Large intestine (tissue), 3 donors: ENCODE results near the gene PTCH2. TPM values are rescaled to one million over a fixed set of nuclear protein-coding genes. Genes with fewer than 3 reads are reported as not detected.

Source experiments
- DNase-seq, 2 donors: peaks; one replicate each; pipeline versions ENCODE4 v3.0.0 to v3.0.0-alpha.2; 2013
- H3K27ac ChIP-seq: one replicate; pipeline ENCODE4 v1.5.1; 2013; ENCODE audit warnings: low read length
- H3K27me3 ChIP-seq: 2 replicates; pipeline ENCODE4 v1.6.1; 2013; ENCODE audit warnings: low read length; ENCODE audit not compliant: control insufficient read depth, insufficient read depth
- H3K36me3 ChIP-seq: 2 replicates; pipeline ENCODE4 v1.6.1; 2013; ENCODE audit warnings: low read length; ENCODE audit not compliant: control insufficient read depth, insufficient read depth
- H3K4me1 ChIP-seq: one replicate; pipeline ENCODE4 v1.6.1; 2013; ENCODE audit warnings: low read length; ENCODE audit not compliant: control insufficient read depth, insufficient read depth
- H3K4me3 ChIP-seq: one replicate; pipeline ENCODE4 v1.5.1; 2013; ENCODE audit warnings: low read length
- H3K9me3 ChIP-seq: one replicate; pipeline ENCODE4 v1.6.1; 2013; ENCODE audit warnings: mild to moderate bottlenecking, low read depth, low read length, moderate library complexity; ENCODE audit not compliant: control insufficient read depth
- WGBS: methylation state at CpG from one replicate; pipeline ENCODE4 v1.1.5; 2013; ENCODE audit warnings: low lambda C conversion rate; ENCODE audit not compliant: insufficient coverage; 5-methylcytosine and 5-hydroxymethylcytosine counted together
- polyA plus RNA-seq: library from polyadenylated mRNA; unstranded; fragments of 120-200 nt; gene quantifications from one replicate; pipeline ENCODE4 v1.2.1, GENCODE V29; 2013

PTCH2 gene
- polyA plus RNA-seq, 1 donor = 3.9 TPM

GRCh38 chr1:44860331-44860730 is 17.3 kb upstream of the PTCH2 start:
- Histone ChIP-seq H3K27me3 (no peaks in the 10 kb centered on the region), H3K36me3 (peaks cover 15% of the 10 kb centered on the region), H3K27ac (no peak overlapping the region), H3K4me1 (no peaks in the 10 kb centered on the region), H3K4me3 (no peak overlapping the region), H3K9me3 (no peaks in the 10 kb centered on the region)
- no peak for DNase-seq
- no CpG with 5 or more reads among the region's 1 CpG for WGBS

- peaks cover 16% of the 10 kb centered on the region for H3K36me3 ChIP-seq
- no peaks in the 10 kb centered on the region for H3K27me3 ChIP-seq
- 100% methylated on average over 2 of the region's 7 CpGs for WGBS
- no peaks in the 10 kb centered on the region for H3K4me1 ChIP-seq
- H3K9me3 ChIP-seq = no peaks in the 10 kb centered on the region
- H3K4me3 ChIP-seq = no peak overlapping the region
- DNase-seq = no peak
- H3K27ac ChIP-seq = no peak overlapping the region
Measured at GRCh38 chr1:44857446-44857845, 14.4 kb upstream of the PTCH2 start.

GRCh38 chr1:44855742-44856141 is 12.7 kb upstream of the PTCH2 start:
- Histone ChIP-seq H3K27me3 (no peaks in the 10 kb centered on the region), H3K4me1 (no peaks in the 10 kb centered on the region), H3K9me3 (no peaks in the 10 kb centered on the region), H3K36me3 (peaks cover 15% of the 10 kb centered on the region), H3K4me3 (no peak overlapping the region), H3K27ac (no peak overlapping the region)
- WGBS = 86% methylated on average over 1 of the region's 7 CpGs
- peak in 1 of 2 donors; percentile 44 for DNase-seq

GRCh38 chr1:44854970-44855369 is 11.9 kb upstream of the PTCH2 start:
- no peak overlapping the region for H3K27ac ChIP-seq
- peaks cover 20% of the 10 kb centered on the region for H3K36me3 ChIP-seq
- no peak for DNase-seq
- no CpG with 5 or more reads among the region's 1 CpG for WGBS
- H3K9me3 ChIP-seq = no peaks in the 10 kb centered on the region
- no peak overlapping the region for H3K4me3 ChIP-seq
- no peaks in the 10 kb centered on the region for H3K4me1 ChIP-seq
- H3K27me3 ChIP-seq = no peaks in the 10 kb centered on the region

- Histone ChIP-seq H3K4me3 (no peak overlapping the region), H3K36me3 (peaks cover 21% of the 10 kb centered on the region), H3K9me3 (no peaks in the 10 kb centered on the region), H3K27ac (no peak overlapping the region), H3K27me3 (no peaks in the 10 kb centered on the region), H3K4me1 (no peaks in the 10 kb centered on the region)
- WGBS = no CpG with 5 or more reads among the region's 6 CpGs
- no peak for DNase-seq
Measured at GRCh38 chr1:44853201-44853600, 10.1 kb upstream of the PTCH2 start.

- Histone ChIP-seq H3K36me3 (peaks cover 9% of the 10 kb centered on the region), H3K4me1 (no peaks in the 10 kb centered on the region), H3K9me3 (no peaks in the 10 kb centered on the region), H3K27me3 (no peaks in the 10 kb centered on the region), H3K4me3 (no peak overlapping the region), H3K27ac (no peak overlapping the region)
- no CpG with 5 or more reads among the region's 1 CpG for WGBS
- no peak for DNase-seq
Measured at GRCh38 chr1:44851308-44851707, 8.3 kb upstream of the PTCH2 start.

GRCh38 chr1:44849575-44850132 is 6.6 kb upstream of the PTCH2 start:
- no peak for DNase-seq
- Histone ChIP-seq H3K27me3 (no peaks in the 10 kb centered on the region), H3K36me3 (peaks cover 9% of the 10 kb centered on the region), H3K4me3 (no peak overlapping the region), H3K4me1 (no peaks in the 10 kb centered on the region), H3K27ac (no peak overlapping the region), H3K9me3 (no peaks in the 10 kb centered on the region)
- no CpG with 5 or more reads among the region's 2 CpGs for WGBS

GRCh38 chr1:44848456-44849181 is 5.6 kb upstream of the PTCH2 start:
- no peak overlapping the region for H3K27ac ChIP-seq
- H3K27me3 ChIP-seq = no peaks in the 10 kb centered on the region
- no peaks in the 10 kb centered on the region for H3K9me3 ChIP-seq
- no peak for DNase-seq
- no CpG with 5 or more reads among the region's 7 CpGs for WGBS
- H3K4me3 ChIP-seq = no peak overlapping the region
- H3K4me1 ChIP-seq = no peaks in the 10 kb centered on the region
- peaks cover 9% of the 10 kb centered on the region for H3K36me3 ChIP-seq

- Histone ChIP-seq H3K9me3 (peaks cover under 1% of the 10 kb centered on the region), H3K4me3 (no peak overlapping the region), H3K27ac (no peak overlapping the region), H3K4me1 (peaks cover under 1% of the 10 kb centered on the region), H3K27me3 (no peaks in the 10 kb centered on the region), H3K36me3 (peaks cover 7% of the 10 kb centered on the region)
- DNase-seq = no peak
- no CpG with 5 or more reads among the region's 1 CpG for WGBS
Measured at GRCh38 chr1:44847845-44848244, 4.8 kb upstream of the PTCH2 start.

GRCh38 chr1:44846985-44847384 is 3.9 kb upstream of the PTCH2 start:
- DNase-seq = no peak
- Histone ChIP-seq H3K4me3 (no peak overlapping the region), H3K9me3 (peaks cover 3% of the 10 kb centered on the region), H3K4me1 (peaks cover 2% of the 10 kb centered on the region), H3K36me3 (peaks cover 7% of the 10 kb centered on the region), H3K27me3 (no peaks in the 10 kb centered on the region), H3K27ac (no peak overlapping the region)
- WGBS = no CpG with 5 or more reads among the region's 1 CpG

- H3K27ac ChIP-seq = peak overlapping the region; percentile 11
- H3K4me3 ChIP-seq = peak overlapping the region; percentile 65
- peak in 1 of 2 donors; percentile 42 for DNase-seq
- peaks cover 2% of the 10 kb centered on the region for H3K4me1 ChIP-seq
- H3K27me3 ChIP-seq = no peaks in the 10 kb centered on the region
- H3K36me3 ChIP-seq = no peaks in the 10 kb centered on the region
- no CpG with 5 or more reads among the region's 16 CpGs for WGBS
- peaks cover 3% of the 10 kb centered on the region for H3K9me3 ChIP-seq
Measured at GRCh38 chr1:44842486-44842861, 579 bp downstream of the PTCH2 start.
